Stimulated activated CD8-positive, alpha-beta memory T cell treated with anti-CD3 and anti-CD28 coated beads, Interleukin-12 subunit alpha, Interleukin-12 subunit beta, amount 100 ng/mL, for 1 hour (primary cell): ENCODE measurements around the gene STAT5B.
"Not testable (repeated sequence)": the region's sequence is repeated elsewhere in the genome, so short reads cannot be mapped to it uniquely, and the experiment has no call there.

Experiments
- DNase-seq: peaks from one replicate; pipeline ENCODE4 v3.0.0-alpha.2; 2020; ENCODE audit warnings: low read depth

Gene STAT5B

DNA sequence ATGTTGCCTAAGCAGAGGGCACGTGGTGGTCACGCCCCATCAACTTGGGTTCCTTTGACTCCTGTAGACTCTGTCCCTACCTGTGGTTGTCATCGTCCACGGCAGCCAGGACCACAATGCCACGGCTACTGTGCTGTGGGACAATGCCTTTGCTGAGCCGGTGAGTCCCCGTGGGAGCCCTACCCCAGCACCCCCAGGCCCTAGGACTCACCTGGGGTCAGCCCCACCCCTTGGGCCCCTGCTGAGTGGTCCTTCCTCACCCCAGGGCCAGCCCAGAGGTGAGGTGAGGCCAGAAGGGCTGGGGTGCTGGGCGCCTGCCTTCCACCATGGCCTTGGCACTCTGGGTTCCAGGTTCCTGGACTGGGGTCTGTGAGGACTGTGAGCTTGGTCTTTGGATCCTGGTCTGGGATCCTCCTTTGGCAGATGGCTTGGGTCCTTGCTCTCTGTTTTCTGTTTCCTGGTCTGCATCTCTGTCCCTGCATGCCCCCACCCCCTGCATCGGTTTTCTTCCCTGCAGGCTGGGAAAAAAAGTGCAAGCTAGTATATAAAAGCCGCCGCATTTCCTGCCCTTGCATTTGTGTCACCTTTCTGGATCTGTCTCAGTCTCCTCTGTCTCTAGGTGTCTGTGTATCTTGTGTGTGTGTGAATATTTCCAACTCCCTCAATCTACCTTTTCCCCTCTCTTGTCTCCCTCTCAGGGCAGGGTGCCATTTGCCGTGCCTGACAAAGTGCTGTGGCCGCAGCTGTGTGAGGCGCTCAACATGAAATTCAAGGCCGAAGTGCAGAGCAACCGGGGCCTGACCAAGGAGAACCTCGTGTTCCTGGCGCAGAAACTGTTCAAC, 29.6 kb upstream of the STAT5B start:
- no peak for DNase-seq

GRCh38 chr17:42305031-42305330, 28.8 kb upstream of the STAT5B start:
- DNase-seq = not testable (repeated sequence)

- DNase-seq = no peak
Observed at GRCh38 chr17:42304187-42305030, 28.2 kb upstream of the STAT5B start.

DNA sequence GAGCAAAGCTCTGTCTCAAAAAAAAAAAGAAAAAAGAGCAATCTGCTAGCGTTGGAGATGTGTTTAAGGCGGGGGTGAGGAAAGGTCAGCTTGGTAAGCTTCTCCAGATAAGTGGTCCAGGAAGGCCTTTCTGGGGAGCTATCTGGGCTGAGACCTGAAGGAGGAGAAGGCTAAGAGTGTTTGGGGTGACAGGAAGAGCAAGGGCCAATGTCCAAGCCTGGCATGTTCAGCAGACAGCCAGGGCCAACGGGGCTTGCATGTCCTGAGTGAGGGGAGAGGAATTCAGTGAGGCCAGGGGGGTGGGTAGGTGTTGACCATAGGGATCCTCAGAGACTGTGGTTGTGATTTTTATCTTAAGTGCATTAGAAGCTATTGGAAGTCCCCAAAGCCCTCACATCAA, 27.5 kb upstream of the STAT5B start:
- DNase-seq = no peak

DNA sequence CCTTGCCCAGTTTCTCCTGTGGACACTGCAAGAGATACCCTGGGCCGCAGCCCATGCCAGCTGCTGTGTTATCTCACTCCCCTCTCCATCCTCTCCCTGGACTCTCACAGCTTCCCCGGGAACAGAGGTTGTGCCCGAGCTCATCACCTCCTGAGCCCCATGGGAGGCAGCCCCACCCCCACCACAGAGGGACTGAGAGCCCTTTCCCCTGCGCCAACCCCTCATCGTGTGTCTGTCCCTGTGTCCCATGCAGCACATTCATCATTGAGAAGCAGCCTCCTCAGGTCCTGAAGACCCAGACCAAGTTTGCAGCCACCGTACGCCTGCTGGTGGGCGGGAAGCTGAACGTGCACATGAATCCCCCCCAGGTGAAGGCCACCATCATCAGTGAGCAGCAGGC, 24.8 kb upstream of the STAT5B start:
- no peak for DNase-seq

GRCh38 chr17:42299913-42300312, 23.7 kb upstream of the STAT5B start:
- not testable (repeated sequence) for DNase-seq

- DNase-seq = not testable (repeated sequence)
Observed at GRCh38 chr17:42299361-42299760, 23.2 kb upstream of the STAT5B start.

GRCh38 chr17:42297775-42298174, 21.6 kb upstream of the STAT5B start:
- DNase-seq = not testable (repeated sequence)

DNA sequence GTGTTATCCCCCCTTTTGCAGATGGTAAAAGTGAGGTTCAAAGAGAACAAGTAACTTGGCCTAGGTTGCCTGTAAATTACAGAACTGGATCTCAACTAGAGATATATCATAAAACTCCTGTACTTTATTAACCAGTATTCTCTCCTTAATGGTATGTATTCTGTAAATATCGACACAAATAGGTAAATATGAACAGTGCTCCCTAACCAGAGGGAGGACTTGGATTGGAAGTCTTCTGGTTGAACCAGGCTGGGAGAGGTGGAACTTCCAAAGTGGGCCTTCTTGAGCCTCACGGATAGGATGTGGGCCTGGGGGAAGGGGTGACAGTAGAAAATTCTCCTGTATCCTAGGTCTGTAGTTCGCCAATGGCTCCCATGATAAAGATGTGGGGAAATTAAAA, 19.8 kb upstream of the STAT5B start:
- no peak for DNase-seq

DNA sequence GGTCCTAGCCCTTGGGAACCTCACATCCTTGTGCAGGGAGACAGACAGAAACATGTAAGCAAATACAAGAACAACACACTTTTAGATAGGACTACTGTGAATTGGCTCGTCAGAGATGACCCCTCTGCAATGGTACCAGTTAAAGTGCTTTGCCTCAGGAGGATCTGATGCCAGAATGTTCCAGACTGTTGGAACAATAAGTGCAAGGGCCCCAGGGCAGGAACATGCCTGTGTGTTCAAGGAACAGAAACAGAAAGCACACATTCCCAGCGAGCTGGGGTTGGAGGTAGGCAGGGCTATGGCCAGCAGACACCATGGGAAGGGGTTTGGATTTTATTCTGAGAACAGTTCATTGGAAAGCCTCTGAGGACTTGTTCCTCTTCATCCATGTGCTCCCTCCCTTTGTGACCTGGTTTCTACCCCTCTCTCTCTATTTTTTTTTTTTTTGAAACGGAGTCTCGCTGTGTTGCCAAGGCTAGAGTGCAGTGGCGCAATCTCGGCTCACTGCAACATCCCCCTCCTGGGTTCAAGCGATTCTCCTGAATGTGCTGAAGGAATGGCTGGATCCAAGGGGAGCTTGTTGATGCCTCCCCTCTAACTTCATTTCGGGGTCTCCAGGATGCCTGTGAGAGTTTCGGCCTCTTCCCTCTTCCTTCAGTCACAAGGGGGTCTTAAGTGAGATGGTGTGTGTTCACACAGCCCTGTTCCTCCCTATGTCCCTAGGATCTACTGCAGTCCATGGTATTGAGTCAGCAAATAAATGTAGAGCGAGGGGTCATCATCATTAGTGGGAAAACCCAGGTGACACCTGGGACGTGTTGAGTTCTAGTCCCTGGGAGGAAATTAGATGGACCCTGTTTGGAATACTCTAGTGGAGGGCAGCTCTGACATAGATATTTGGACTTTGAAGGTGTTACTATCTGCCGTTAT, 18.5 kb upstream of the STAT5B start:
- DNase-seq = no peak

DNA sequence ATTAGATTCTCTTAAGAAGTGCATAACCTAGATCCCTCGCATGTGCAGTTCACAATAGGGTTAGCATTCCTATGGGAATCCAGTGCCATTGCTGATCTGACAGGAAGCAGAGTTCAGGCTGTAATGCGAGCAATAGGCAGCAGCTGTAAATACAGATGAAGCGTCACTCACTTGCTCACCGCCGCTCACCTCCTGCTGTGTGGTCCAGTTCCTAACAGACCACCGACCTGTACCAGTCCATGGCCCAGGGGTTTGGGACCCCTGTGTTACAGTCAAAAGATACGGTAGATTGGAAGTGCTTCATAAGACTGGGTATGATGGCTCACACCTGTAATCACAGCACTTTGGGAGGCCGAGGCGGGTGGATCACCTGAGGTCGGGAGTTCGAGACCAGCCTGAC, 14.9 kb upstream of the STAT5B start:
- DNase-seq = no peak

- no peak for DNase-seq
Observed at GRCh38 chr17:42290577-42290976, 14.4 kb upstream of the STAT5B start.

GRCh38 chr17:42289611-42290181, 13.5 kb upstream of the STAT5B start:
- DNase-seq = peak; percentile 25

- DNase-seq = peak; percentile 19
Observed at GRCh38 chr17:42288803-42289610, 12.8 kb upstream of the STAT5B start.

DNA sequence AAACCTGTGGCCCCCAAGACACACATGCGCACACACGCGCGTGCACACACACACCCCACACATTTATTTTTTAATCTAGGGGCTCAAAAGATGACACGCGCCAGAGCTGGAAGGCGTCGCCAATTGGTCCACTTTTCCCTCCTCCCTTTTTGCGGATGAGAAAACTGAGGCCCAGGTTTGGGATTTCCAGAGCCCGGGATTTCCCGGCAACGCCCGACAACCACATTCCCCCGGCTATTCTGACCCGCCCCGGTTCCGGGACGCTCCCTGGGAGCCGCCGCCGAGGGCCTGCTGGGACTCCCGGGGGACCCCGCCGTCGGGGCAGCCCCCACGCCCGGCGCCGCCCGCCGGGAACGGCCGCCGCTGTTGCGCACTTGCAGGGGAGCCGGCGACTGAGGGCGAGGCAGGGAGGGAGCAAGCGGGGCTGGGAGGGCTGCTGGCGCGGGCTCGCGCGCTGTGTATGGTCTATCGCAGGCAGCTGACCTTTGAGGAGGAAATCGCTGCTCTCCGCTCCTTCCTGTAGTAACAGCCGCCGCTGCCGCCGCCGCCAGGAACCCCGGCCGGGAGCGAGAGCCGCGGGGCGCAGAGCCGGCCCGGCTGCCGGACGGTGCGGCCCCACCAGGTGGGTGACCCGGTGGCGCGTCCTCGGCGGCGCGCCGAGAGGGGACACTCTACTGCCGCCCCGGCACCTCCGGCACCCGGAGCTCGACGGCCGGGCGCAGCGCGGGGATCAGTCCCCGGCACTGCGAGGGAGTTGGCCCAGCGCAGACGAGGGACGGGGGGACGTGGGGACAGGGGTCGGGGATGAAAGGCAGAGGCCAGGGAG, 12.0 kb upstream of the STAT5B start, which contains the start of gene STAT5A:
STAT5A (plus strand) TSS at position 522 of the 826 bp plus-strand sequence. CDS start 914 bp downstream, outside the sequence.
- DNase-seq = peak; percentile 50

DNA sequence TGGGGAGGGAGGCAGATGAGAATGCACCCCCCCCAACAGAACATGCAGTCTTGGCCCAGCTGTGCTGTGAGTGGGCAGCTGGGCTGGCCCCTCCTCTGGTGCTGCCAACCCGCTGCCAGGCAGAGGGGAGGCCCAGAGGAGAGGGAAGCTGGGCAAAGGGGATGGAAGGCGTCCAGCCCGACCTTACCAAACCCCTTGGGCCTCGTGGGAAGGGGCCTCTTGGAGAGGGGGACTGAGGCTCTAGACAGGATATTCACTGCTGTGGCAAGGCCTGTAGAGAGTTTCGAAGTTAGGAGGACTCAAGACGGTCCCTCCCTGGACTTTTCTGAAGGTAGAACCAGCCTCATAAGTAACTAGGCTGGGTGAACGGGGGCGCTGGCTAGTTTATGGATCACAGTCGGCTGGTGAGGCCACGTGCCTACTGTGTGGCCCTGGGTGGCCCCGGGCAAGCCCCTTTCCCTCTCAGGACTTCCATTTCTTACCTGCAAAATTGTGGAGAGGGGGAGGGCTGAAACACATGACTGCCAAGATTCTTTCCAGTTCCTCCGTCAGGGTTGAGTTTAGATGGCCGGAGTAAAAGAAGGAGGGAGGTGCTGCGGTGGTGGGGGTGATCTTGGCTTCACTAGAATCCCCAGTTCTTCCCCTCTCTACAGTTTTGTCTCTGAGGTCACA, 11.2 kb upstream of the STAT5B start:
- no peak for DNase-seq

- no peak for DNase-seq
Observed at GRCh38 chr17:42286411-42287221, 10.4 kb upstream of the STAT5B start.

DNA sequence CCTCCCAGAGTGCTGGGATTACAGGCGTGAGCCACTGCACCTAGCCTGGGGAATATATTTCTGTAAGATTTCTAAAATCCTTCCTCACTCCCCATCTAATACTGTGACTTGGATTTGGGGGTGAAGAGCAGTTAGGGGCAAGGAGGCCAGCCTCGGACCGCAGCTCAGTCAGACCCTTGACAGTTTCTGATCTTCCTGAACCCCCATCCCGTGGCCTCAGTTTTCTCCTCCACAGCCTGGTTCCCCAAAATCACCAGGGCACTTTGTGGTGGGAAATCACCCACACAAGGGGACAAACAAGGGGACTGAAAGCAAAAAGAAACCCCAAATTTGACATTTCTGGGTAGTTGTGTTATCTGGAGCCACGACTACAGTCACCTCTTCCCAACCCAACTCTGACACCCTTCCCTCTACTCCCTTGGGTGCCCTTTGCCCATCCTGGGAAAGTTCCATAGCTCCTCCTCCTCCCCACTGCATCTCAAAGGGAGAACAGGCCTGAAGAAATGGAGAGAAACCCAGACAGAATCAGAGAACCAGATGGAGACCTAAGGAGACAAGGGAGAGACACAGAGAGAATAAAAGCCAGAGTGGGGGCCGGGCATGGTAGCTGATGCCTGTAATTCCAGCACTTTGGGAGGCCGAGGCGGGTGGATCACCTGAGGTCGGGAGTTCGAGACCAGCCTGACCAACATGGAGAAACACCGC, 9.3 kb upstream of the STAT5B start:
- DNase-seq = no peak
